HG02973 (cell line): ENCODE measurements around the gene PPP1R14B.
A peak's percentile ranks its signal among the peaks of the same experiment; 100 is the strongest.

ENCODE experiments used
- ATAC-seq: cut with Tn5 transposase; IDR thresholded peaks from one replicate; pipeline ENCODE4 v1.9.1; 2021; ENCODE audit warnings: moderate library complexity; ENCODE audit not compliant: unreplicated experiment

Gene PPP1R14B

DNA sequence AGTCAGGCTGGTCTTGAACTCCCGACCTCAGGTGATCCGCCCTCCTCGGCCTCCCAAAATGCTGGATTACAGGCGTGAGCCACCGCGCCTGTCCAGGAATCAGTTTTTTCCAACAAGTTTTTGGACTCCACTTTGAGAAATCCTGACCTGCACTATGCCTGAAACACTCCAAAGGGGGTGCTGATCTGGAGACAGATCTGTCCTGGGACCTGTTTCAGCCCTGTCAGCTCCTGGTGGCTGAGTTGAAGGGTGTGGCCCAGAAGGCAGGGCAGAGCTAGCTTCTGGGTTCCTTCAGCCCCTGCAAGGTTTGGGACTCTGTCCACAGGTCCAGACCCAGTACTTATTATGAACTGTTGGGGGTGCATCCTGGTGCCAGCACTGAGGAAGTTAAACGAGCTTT is 15.2 kb downstream of the PPP1R14B start:
- ATAC-seq: no peak

DNA sequence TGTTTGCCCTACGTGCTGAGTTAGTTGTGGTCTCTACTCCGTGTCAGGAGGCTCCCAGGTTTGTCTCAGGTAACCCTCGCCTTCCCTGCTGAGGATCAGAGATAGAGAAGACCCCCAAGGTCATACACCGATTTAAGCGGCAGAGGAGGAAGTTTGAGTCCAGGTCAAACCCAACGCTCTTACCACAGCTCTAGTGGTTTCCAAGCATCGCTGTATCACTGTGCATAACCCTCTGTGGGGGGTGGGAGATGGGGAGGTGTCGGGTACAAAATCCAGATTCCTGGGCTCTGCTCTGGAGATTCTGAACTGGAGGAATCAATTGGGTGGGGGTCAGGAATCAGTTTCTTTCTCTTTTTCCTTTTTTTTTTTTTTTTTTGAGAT is 15.8 kb downstream of the PPP1R14B start:
- no peak for ATAC-seq

DNA sequence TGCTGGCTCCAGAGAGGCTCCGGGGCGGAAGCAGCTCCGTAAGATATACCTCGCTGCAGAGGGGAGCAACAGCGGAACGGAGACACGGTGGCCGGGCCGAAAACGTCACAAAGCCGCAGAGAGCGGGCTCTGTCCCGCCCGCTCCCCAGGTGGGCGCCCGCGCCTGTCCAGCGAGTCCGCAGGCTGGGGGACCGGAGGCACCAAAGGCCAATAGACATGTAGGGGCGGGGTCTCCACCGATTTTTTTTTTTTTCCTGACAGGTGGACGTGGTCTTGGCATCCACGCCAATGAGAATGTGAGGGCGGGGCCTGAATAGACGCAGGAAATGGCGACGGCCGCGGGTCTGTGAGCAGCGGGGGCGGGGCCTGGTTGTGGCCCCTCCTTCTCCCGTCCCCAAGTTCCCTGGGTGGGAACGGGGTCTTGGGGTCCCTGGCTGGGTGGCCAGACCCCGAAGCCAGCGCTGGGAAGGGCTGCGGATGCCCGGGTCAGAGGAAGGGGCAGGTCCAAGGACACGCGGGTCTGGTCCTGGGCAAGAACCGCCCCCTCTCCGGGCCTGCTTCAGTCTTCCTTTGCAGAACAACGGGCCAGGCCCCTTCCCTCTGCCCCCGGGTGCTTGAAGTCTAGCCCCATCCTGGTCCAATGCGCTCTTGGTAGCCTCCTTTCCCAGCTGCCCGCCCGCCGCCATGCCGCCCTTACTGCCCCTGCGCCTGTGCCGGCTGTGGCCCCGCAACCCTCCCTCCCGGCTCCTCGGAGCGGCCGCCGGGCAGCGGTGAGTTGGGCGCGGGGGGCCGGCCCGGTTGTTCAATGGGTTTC is 16.4 kb downstream of the PPP1R14B start, which contains the start of gene DNAJC4:
DNAJC4 (plus strand) TSS at position 378 of the 814 bp plus-strand sequence; CDS start at position 685, 307 bp downstream.
- ATAC-seq: peak; percentile 35

DNA sequence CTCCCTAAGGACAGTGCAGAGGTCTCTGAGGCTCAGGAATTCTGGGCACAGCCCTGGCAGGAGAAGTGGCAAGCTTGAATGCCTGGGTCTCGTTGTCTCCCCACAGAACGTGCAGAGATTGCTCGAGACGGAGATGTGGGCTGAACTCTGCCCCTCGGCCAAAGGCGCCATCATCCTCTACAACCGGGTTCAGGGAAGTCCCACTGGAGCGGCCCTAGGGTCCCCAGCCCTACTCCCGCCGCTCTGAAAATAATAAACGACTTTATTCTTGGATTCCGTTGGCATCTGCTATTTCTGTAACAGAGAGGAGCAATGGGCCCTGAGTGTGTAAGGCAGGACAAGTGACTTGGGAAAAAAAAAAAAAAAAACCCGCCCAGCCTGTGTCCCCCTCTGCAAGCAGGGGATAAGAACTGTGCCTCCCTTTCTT is 17.0 kb downstream of the PPP1R14B start:
- no peak for ATAC-seq

DNA sequence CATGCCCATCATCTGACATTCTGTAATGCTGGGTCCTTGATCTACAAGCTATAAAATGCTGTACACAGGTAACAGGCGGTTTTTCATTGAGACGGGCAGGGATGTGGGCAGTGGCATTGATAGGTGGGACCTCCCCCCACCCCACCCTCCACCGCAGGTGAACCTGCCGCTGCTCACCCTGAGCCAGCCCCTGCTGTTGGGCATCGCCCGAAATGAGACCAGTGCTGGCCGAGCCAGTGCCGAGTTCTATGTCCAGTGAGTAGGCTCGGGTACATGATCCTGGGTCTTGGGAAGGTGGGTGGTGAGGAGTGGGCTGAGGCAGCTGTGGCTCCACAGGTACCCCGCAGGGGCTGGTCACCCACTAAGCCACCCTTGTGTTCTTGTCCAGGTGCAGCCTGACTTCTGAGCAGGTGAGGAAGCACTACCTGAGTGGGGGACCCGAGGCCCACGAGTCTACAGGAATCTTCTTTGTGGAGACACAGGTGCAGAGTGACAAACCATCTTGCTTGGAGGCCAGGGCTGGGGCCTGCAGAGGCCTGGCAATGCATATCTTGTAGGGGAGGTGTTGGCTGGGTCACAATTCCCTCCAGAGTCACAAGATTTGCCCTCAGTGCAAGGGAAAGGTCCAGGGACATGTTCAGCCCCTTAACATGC is 17.5 kb downstream of the PPP1R14B start:
- no peak for ATAC-seq

DNA sequence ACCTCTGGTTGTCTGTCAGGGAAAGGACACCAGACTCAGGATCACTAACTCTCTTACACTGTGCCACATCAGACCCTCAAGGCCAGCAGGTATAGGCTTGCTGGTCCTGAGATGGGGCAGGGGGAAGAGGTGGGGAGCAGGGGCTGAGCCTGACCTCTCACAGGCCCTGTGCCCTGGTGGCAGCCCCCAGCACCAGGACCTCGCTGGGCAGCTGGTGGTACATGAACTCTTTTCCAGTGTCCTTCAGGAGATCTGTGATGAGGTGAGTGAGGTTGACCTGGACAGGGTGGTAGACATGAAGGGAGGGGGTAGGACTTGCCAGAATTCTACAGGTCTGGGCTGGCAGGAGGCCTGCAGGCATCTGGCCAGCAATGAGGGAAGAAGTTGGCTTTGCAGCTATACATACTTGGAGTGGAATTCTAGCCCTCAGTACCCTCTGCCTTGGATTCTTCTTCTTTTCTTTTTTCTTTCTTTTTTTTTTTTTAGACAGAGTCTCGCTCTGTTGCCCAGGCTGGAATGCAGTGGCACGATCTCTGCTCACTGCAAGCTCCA is 19.3 kb downstream of the PPP1R14B start:
- ATAC-seq: no peak

DNA sequence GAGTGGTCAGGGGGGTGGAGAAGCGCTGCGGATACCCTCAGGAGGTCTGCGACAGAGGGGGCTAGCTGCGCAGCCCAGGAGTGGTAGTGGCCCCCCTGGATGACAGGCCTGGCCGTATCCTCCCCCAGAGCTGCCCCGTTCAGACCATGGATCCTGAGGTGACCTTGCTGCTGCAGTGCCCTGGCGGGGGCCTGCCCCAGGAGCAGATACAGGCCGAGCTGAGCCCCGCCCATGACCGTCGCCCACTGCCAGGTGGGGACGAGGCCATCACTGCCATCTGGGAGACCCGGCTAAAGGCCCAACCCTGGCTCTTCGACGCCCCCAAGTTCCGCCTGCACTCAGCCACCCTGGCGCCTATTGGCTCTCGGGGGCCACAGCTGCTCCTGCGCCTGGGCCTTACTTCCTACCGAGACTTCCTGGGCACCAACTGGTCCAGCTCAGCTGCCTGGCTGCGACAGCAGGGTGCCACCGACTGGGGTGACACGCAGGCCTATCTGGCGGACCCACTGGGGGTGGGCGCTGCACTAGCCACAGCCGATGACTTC is 20.2 kb downstream of the PPP1R14B start:
- ATAC-seq: no peak

DNA sequence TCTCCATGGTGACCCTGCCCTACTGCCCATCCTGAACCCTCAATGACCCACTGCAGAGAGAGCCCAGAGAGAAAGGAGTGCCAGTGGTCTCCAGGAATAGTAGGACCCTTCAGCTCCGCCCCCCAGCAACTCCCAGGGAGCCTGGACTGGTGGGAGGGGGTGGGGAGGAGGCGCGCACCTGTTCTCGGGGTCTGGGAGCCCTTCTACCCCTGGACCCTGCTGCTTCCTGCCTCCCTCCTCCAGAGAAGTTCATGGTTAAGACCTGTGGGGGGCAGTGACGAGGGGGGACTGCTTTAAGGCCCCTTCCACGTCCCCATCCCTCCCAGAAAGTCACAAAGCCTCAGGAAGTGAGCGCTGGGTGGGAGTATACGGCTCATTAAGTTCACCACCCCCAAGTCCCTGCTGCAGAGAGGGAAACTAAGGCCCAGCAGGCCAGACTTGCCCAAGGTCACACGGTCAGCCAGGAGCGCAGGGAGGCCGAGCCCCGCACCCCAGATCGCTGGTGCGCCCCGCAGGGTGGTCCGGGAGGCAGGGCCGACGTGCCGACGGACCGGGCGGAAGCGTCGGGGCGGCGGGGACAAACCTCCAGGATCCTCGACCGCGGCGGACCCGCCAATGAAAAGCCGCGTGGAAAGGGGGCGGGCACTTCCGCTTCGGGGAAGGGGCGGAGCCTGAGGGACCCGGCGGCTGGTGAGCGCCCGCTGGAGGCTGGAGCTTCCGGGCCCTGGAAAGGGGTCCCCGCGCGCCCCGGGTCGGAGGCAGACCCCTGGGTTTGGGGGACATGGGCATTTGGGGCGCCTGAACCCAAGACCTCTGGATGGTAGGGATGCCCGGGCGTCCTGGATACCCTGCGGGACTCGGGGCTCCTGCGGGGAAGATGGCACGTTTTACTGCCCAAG is 20.9 kb downstream of the PPP1R14B start, which contains the start of the genes NUDT22 and TRPT1:
NUDT22 (plus strand) TSS at position 667 of the 899 bp plus-strand sequence. CDS start 379 bp downstream, outside the sequence.
TRPT1 (minus strand) TSS at position 579 of the 899 bp plus-strand sequence; CDS start at position 253, 326 bp downstream.
- ATAC-seq: peak; percentile 33

DNA sequence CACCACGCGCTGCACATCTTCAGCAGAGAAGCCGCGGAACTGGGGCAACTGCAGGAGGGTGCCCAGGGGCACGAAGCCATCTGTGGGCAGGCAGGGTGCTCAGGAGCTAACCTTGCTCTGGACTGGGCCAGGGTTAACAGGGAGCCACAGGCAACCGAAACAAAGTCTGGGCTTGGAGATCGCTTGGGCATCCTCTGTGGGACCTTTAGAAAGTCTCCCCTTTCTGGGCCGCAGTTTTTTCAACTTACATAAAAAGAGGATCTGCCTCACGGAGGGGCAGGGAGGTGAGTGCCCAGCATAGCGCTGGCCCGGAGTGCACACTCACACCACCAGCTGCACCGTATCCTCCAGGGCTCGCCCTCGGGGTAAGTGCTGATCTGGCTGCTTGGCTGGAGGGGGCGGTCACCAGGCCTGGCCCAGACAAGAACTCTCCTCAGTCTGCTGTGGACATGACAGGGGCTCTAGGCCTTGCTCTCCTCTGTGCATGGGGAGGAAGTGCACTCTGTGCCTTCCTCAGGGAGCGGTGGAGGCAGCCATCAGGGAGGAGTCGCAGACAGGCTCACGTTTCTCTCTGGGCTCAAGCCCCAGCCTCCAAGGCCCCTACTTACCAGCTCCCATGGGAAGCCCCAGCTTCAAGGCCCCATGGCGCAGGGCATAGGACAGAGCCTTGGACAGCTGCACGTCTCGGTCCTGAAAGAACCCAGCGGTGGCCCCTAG is 21.7 kb downstream of the PPP1R14B start:
- no peak for ATAC-seq

DNA sequence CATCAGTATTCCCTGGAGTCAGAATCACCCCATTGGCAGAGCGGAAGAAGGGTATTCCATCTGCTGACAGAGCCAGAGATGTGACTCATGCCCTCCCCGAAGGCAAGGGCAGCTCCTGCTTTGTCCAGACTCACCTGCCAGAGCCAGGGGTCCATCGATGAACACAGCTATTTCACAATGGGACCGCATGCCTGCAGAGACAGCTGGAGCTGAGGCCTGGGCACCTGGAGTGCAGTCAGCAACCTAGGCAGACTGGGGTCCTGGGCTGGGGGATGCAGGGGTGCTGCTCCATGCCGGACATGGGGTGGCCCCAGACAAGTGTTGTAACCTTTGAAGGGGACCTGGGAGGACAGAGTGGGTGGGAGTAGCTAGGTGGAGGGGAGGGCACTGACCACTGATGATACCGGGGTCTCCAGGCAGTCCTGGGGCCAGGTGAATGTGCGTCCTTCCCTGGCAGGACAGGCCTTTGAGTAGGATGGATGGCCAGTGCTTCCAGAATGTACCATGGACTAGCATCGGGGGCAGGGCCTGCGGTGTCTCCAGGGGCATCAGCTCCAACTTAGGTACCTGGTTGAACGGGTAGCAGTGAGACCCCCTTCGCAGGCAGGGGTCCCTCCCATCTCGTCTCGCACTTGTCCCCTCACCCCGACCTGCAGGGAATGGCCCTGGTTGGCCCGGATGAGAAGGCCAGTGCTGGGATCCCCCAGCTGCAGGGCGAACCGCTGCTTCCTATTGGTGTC is 22.4 kb downstream of the PPP1R14B start:
- no peak for ATAC-seq

DNA sequence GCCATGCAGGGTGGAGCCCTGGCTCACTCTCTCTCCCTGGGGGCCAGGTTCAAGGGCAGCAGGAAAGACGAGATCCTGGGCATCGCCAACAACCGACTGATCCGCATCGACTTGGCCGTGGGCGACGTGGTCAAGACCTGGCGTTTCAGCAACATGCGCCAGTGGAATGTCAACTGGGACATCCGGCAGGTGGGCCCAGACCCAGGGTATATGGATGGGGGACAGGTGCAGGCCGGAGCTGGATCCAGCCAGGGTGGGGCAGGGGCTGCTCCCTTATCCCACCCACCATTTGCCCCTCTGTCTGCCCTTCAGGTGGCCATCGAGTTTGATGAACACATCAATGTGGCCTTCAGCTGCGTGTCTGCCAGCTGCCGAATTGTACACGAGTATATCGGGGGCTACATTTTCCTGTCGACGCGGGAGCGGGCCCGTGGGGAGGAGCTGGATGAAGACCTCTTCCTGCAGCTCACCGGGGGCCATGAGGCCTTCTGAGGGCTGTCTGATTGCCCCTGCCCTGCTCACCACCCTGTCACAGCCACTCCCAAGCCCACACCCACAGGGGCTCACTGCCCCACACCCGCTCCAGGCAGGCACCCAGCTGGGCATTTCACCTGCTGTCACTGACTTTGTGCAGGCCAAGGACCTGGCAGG is 23.6 kb downstream of the PPP1R14B start:
- ATAC-seq: no peak

DNA sequence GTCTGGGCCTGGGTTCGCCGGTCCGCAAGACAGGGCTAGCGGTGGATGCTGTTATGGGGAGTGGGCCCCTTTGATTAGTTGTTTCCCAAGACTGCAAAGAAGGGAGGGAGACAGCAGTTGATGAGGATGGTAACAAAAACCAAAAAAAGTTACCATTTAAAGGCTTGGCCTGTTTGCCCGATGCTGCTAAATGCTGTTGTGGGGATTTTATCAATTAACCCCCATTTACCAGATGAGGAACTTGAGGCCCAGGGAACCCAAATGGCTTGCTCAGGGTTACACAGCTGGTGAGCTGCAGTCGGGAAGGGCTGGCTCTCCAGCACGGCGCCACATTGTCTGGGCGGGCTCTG is 24.1 kb downstream of the PPP1R14B start:
- ATAC-seq: no peak

DNA sequence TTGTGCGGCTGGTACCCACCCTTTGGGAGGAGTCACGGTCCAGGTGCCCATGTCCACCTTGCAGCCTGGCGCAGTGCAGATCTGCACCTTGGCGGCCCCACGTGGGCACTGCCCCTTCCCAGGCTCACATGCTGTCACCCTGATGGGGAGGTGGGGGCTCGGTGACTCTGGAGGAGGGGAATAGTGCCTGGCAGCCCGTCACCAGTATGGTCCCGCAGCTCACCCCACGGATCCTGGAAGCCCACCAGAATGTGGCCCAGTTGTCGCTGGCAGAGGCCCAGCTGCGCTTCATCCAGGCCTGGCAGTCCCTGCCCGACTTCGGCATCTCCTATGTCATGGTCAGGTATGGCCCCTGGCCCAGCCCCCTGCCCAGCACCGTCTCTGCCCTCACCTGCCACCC is 25.9 kb downstream of the PPP1R14B start:
- ATAC-seq: no peak

DNA sequence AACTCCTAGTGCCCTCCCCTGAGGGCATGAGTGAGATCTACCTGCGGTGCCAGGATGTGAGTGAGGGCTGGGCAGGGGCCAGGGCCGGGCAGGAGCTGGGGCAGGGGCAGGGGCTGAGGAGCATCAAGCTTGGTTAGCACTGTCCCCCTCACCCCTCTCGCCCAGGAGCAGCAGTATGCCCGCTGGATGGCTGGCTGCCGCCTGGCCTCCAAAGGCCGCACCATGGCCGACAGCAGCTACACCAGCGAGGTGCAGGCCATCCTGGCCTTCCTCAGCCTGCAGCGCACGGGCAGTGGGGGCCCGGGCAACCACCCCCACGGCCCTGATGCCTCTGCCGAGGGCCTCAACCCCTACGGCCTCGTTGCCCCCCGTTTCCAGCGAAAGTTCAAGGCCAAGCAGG is 26.5 kb downstream of the PPP1R14B start:
- no peak for ATAC-seq

DNA sequence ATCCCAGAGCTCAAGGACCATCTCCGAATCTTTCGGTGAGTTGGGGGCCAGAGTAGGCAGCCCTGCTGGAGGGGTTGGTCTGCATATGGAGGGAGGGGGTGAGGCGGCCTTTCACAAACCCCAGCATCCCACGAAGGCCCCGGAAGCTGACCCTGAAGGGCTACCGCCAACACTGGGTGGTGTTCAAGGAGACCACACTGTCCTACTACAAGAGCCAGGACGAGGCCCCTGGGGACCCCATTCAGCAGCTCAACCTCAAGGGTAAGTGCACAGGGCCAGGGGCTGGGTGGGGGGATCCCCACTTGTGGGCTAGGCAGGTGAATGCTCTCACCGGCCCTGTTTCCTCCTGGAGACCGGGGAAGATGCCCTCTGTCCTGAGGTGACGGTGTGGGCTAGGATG is 27.0 kb downstream of the PPP1R14B start:
- no peak for ATAC-seq

DNA sequence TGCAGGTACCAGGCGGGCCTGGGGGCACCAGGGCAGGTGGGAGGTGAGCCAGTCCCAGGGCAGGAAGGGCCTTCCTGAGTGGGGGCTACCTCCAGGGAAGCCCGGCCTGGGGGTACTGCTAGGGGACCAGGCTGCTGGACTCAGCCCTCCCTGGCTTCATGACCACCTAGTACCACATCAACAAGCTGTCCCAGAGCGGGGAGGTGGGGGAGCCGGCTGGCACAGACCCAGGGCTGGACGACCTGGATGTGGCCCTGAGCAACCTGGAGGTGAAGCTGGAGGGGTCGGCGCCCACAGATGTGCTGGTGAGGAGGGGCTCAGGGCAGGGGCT is 27.4 kb downstream of the PPP1R14B start:
- no peak for ATAC-seq

DNA sequence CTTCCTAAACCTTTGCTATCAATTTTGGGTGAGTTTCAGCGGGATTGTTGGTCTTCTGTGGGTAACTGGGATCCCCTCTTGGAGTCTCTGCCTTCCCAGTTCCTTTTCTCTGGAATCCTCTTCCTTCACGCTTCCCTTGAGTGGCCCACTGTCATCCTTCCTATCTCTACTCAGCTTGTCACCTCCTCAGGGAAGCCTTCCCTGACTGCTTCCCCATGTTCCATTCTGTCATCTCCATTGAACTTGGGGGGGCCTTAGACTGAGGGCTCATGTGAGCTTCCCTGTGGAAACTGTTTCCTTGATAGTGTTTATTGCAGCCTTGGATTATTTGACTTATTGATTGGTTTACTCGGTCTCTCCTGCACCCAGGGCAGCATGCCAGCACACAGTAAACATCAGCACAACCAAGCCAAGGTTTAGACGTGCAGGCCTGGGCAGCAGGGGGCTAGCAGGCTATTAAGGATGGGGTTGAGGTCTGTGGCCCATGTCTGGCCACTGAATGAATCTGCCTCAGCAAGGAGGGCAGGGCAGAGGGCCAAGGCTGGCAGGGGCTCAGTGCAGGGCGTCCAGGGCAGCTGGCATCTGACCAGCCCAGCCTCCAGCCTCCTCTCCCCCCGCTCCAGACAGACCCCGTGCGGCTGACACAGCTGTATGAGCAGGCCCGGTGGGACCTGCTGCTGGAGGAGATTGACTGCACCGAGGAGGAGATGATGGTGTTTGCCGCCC is 28.0 kb downstream of the PPP1R14B start:
- ATAC-seq: no peak

DNA sequence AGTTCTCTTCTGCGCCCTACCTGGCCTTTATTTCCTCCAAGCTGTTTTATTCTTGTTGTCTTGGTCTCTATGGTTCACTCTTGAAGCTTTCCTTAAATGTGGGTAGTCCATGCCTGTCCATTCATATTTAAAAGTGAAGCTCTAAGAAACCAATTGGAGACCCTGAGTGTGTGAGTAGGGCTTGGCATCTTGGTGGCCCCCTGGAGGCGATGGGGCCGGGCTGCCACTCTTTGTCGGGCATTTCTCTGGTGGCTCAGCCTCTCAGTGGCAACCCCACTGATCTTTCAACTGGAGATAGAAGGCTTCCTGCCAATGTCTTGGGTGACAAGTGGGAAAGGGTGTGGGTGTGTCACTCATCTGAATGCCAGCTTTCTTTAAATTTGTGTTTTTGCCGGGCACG is 29.9 kb downstream of the PPP1R14B start:
- ATAC-seq: no peak
